Testis (tissue), 3 donors: ENCODE data around the gene GIPC3. TPM values are rescaled to one million over a fixed set of nuclear protein-coding genes. Genes with fewer than 3 reads are reported as not detected.

Experiments used
- DNase-seq: peaks from one replicate; pipeline ENCODE4 v3.0.0-alpha.2; 2019
- H3K27ac ChIP-seq, 2 donors: fragments of 200-600 bp; sonication (generic); one replicate each; pipeline ENCODE4 v1.5.1; 2019
- H3K27me3 ChIP-seq: fragments of 200-600 bp; sonication (generic); one replicate; pipeline ENCODE4 v1.5.1; 2019
- H3K36me3 ChIP-seq: fragments of 200-600 bp; sonication (generic); one replicate; pipeline ENCODE4 v1.5.1; 2017; ENCODE audit warnings: low read depth; ENCODE audit errors: missing control alignments
- H3K4me1 ChIP-seq: fragments of 200-600 bp; sonication (generic); one replicate; pipeline ENCODE4 v1.5.1; 2019
- H3K4me3 ChIP-seq, 2 donors: fragments of 200-600 bp; sonication (generic); one replicate each; pipeline ENCODE4 v1.5.1; 2017 to 2019
- H3K9me3 ChIP-seq: fragments of 200-600 bp; sonication (generic); one replicate; pipeline ENCODE4 v1.5.1; 2017
- CTCF ChIP-seq, 3 experiments: fragments of 450-650 bp in 2 of 3; fragments of 200-600 bp in 1 of 3; sonication (generic) in 1 of 3; IDR thresholded peaks; one replicate each; pipeline ENCODE4 v1.5.1; 2016 to 2019; ENCODE audit warnings: antibody characterized with exemption in 3 of 3, mild to moderate bottlenecking in 2 of 3, moderate library complexity in 1 of 3
- POLR2A ChIP-seq: fragments of 450-650 bp; IDR thresholded peaks from one replicate; pipeline ENCODE4 v1.6.1; 2017; ENCODE audit warnings: antibody characterized with exemption, mild to moderate bottlenecking, moderate library complexity
- WGBS, 2 donors: methylation state at CpG; one replicate each; pipeline ENCODE4 v1.1.5; 2018; 5-methylcytosine and 5-hydroxymethylcytosine counted together
- intact Hi-C: fragments of 100-400 bp; cut with DNase I; formaldehyde crosslinking; loops from one replicate; pipeline ENCODE4 v1.15.1; 2023; ENCODE audit warnings: low total_unique reads
- polyA plus RNA-seq: library from polyadenylated mRNA; stranded (reverse); fragments of 350-450 nt; fragmentation: Illumina TruSeq; extraction: RNeasy Lipid Tissue Mini Kit (QIAGEN cat#74804); gene quantifications from one replicate; pipeline ENCODE4 v1.2.3, GENCODE V29; 2014; ENCODE audit warnings: low read depth, low replicate concordance; ENCODE audit not compliant: insufficient read depth
- total RNA-seq, 2 donors: library from RNA; depleted of rRNA; stranded (reverse); fragments of >200 nt; gene quantifications; one replicate each; pipeline ENCODE4 v1.2.3, GENCODE V29; 2016

Gene GIPC3
- total and polyA plus RNA-seq, 3 donors from 2014 or later: 0.50 to 1.5 (median 0.87) TPM

DNA sequence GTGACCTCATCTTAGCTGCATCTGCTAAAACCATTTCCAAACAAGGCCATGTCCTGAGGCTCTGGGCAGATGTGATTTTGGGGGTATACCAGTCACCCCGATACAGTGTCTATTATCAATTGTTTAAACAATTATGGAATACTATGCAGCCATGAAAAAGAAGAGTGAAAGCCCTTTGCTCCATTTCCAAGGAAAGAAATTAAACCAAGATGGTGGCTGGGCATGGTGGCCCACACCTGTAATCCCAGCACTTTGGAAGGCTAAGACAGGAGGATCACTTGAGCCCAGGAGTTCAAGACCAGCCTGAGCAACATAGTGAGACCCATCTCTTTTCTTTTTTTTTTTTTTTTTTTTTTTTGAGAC, 45.5 kb upstream of the GIPC3 start:
- H3K27ac ChIP-seq: no peak overlapping the region
- H3K4me3 ChIP-seq: no peak overlapping the region
- H3K9me3 ChIP-seq: no peaks in the 10 kb centered on the region
- TF ChIP-seq POLR2A (no peak), CTCF (IDR thresholded peaks at IDR 0.05) (no peak)
- H3K36me3 ChIP-seq: no peaks in the 10 kb centered on the region
- DNase-seq: no peak
- 92 to 94% methylated on average over 1 of the region's 1 CpG for WGBS, 2 donors
- intact Hi-C loops: no loop called here
- no peaks in the 10 kb centered on the region for H3K27me3 ChIP-seq
- H3K4me1 ChIP-seq: peaks cover 25% of the 10 kb centered on the region

DNA sequence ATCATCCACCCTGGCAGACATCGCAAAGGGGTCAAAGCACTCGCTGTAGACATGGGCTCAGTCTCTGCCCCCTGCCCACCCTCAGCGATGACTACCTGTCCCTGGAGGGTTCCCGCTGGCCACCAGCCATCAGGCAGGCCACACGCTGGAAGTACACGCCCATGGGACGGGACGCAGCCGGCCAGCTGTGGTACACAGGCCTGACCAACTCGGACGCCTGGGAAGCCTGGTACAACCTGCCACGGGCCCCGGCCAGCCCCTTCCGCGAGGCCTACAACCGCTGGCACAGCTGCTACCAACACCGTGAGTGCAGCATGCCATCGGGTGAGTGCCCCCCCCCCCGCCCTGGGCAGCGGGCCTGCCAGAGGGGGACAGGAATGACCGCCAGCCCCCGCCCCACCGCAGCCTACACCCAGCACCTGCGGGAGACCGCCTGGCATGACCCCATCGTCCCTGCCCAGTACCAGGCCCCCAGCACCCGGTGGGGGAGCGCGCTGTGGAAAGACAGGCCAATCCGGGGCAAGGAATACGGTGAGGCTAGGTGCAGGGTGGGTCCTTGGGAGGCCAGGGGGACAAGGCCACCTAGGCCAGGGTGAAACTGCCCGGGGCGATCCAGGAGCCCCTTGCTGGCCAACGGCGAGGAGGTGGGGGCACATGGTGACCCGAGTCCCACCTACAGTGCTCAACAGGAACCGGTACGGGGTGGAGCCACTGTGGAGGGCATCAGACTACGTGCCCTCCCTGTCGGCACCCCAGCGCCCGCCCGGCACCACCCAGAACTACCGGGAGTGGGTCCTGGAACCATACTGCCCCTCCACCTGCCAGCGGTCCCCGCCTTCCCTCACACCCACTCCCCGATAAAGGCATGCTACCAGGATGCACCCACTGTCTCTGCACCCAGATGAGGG, 41.9 kb upstream of the GIPC3 start:
- intact Hi-C loops: no loop called here
- 85 to 93% methylated on average over 15 to 45 of the region's 47 CpGs for WGBS, 2 donors

GRCh38 chr19:3544058-3544376, 41.3 kb upstream of the GIPC3 start:
- H3K36me3 ChIP-seq: no peaks in the 10 kb centered on the region
- H3K27ac ChIP-seq: no peak overlapping the region
- H3K9me3 ChIP-seq: no peaks in the 10 kb centered on the region
- 81 to 86% methylated on average over 5 to 9 of the region's 9 CpGs for WGBS, 2 donors
- H3K4me1 ChIP-seq: peaks cover 3% of the 10 kb centered on the region
- no peaks in the 10 kb centered on the region for H3K27me3 ChIP-seq
- TF ChIP-seq CTCF (IDR thresholded peaks at IDR 0.05) (no peak), POLR2A (no peak)
- H3K4me3 ChIP-seq: no peak overlapping the region
- intact Hi-C loops: no loop called here
- DNase-seq: no peak

More for the DNA sequence above, 41.9 kb upstream of the GIPC3 start:
- Histone ChIP-seq H3K27ac (no peak overlapping the region), H3K9me3 (no peaks in the 10 kb centered on the region), H3K4me1 (peaks cover 9% of the 10 kb centered on the region), H3K36me3 (no peaks in the 10 kb centered on the region), H3K27me3 (no peaks in the 10 kb centered on the region), H3K4me3 (no peak overlapping the region)
- no peak for DNase-seq
- no peak for TF ChIP-seq POLR2A
- no peak for TF ChIP-seq CTCF (IDR thresholded peaks at IDR 0.05)

GRCh38 chr19:3544742-3545668, 40.3 kb upstream of the GIPC3 start:
- DNase-seq: peak; percentile 70
- H3K27ac ChIP-seq: no peak overlapping the region
- WGBS, 2 donors: 67 to 74% methylated on average over 16 to 30 of the region's 30 CpGs
- TF ChIP-seq CTCF (IDR thresholded peaks at IDR 0.05) (peak; percentile 78 to 89 (median 84)), POLR2A (no peak)
- no peaks in the 10 kb centered on the region for H3K9me3 ChIP-seq
- no peaks in the 10 kb centered on the region for H3K27me3 ChIP-seq
- intact Hi-C loops: no loop called here
- no peaks in the 10 kb centered on the region for H3K4me1 ChIP-seq
- H3K4me3 ChIP-seq: no peak overlapping the region
- H3K36me3 ChIP-seq: no peaks in the 10 kb centered on the region
